UCSD-AML1 (cell line): ENCODE data around the gene MYOM1.

Source experiments
- DNase-seq: peaks from one replicate; lab custom pipeline; 2025; ENCODE audit not compliant: unreplicated experiment; lab: John Stamatoyannopoulos, UW

MYOM1 gene

GRCh38 chr18:3219631-3220335 lies at the start of gene MYOM1:
Gene MYOM1, minus strand, starts transcription at chr18:3219968. Its CDS starts 4,745 bp downstream, at chr18:3215223.
- DNase-seq = no peak

GRCh38 chr18:3269241-3269913 lies 49.6 kb upstream of the MYOM1 start:
- no peak for DNase-seq

GRCh38 chr18:3268306-3268705 lies 48.5 kb upstream of the MYOM1 start:
- DNase-seq = no peak

GRCh38 chr18:3266062-3266608 lies 46.4 kb upstream of the MYOM1 start:
- DNase-seq = no peak

- DNase-seq = no peak
These were observed 45.8 kb upstream of the MYOM1 start for GRCh38 chr18:3265564-3266033.

DNA sequence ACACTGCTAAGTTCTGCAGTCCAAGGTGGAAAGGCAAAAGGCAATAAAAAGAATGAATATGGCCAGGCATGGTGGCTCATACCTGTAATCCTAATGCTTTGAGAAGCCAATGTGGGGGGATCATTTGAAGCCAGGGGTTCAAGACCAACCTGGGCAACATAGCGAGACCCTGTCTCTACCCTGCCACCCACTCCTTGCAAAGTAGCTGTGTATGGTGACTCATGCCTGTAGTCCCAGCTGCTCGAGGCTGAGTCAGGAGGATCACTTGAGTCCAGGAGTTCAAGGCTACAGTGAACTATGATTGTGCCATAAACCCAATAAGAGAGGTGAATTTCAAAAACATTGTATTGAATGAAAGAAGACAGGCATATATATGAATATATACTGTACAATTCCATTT lies 44.6 kb upstream of the MYOM1 start:
- DNase-seq = no peak

GRCh38 chr18:3263132-3263700 lies 43.4 kb upstream of the MYOM1 start:
- no peak for DNase-seq

GRCh38 chr18:3262234-3263131 lies 42.7 kb upstream of the MYOM1 start:
- no peak for DNase-seq

DNA sequence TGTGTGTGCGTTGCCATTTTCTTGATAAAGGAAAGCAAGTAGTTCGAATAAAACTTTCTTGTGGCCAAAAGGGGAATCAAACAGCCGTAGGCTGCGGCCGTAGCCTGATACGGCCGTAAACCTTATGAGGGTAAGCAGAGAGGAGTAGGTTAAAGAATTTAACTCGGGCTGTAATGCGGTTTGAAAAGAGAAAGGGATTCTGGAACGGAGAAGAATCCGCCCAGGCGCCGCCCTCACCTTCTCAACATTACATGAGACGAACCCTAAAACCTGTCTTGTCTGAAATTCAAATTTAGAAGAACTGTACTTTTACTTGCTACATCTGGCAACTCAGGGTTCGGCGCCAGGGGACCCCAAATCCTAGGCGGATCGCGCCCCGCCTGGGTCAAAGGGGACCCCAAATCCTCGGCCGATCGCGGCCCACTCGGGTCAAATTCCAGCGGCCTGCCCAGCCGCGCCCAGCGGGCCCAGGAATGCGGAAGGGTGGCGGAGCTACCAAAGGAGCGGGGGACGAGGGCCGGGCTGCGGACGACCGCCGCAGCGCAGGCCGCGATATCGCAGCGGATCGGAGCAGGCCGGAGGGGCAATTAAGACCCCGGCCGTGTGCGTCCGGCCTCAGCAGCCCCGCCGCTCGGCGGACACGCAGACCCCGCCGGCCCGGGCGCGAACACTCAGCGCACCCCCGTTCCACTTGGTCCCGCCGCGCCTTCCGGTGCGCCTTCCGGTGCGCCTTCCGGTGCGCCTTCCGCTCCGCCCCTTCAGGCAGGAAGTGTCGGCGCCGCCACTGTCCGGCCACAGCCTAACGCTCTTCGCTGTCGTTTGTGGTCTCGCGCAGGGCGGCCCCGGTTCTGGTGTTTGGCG lies 41.8 kb upstream of the MYOM1 start, which contains the start of gene MYL12B:
Gene MYL12B (plus strand): TSS at position 761 of the 861 bp plus-strand sequence. CDS start 10,766 bp downstream, outside the sequence.
- DNase-seq = peak; percentile 89

DNA sequence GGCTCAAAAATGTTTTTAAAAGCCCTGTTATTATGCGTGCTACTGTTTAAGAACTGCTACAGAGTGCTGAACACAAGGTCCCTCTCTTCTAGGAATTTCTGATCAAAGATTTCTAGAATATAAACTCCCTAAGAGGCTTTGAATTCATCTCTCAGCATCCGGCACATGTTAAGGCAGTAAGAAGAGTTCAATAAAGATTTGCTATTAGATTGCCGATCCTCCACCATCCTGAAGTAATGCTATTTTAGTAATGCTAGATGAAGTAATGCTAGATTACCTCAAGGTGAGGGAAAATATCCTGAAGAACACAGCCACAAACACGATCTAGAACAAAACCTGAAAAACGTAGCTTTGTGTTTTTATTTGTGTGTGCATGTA lies 41.2 kb upstream of the MYOM1 start:
- no peak for DNase-seq

- DNase-seq = no peak
These were observed 37.9 kb upstream of the MYOM1 start for GRCh38 chr18:3257627-3258120.

GRCh38 chr18:3256693-3257626 lies 37.2 kb upstream of the MYOM1 start:
- DNase-seq = no peak

DNA sequence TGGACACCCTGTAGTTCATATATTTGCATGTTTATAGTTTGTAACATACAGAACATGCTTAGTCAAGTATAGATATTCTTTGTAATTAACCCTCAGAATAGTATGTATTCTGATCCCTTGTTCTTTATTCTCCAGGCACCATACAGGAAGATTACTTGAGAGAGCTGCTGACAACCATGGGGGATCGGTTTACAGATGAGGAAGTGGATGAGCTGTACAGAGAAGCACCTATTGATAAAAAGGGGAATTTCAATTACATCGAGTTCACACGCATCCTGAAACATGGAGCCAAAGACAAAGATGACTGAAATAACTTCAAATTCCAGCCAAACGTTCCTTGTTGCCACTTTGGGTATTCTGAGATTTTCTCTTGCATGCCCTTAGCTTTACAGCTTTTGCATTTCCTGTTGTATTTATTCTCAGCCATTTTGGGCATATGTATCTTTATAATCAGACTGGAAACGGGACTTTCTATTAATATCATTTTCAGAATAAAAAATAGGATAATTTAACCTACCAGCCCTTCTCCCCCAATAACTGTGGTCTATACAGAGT lies 35.9 kb upstream of the MYOM1 start:
- no peak for DNase-seq

DNA sequence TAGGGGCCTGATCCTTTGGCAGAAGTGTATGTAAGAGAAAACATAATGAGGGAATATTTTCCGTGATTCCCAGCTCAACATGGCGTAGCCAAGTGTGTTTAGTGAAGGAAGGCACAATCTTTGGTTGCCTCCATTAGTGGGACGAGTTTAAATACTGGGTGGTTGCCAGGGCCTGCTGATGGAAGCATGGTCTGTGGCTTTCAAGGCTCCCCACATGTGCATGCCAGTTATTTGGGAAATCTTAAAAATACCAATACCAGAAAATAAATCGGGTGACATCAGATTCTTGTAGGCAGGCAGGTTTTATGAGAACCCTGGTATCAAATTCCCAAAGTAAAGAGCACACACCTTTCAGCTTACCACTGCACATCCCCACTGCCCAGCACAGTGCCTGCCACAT lies 35.0 kb upstream of the MYOM1 start:
- no peak for DNase-seq

GRCh38 chr18:3252843-3253242 lies 33.1 kb upstream of the MYOM1 start:
- no peak for DNase-seq

GRCh38 chr18:3251963-3252277 lies 32.2 kb upstream of the MYOM1 start:
- no peak for DNase-seq

- DNase-seq = no peak
These were observed 31.6 kb upstream of the MYOM1 start for GRCh38 chr18:3251249-3251962.
